Mesendoderm (in vitro differentiated cells): ENCODE data around the gene BAZ1B.

Experiments
- DNase-seq: peaks from one replicate; pipeline ENCODE4 v3.0.0; 2013
- H2AK5ac ChIP-seq: 2 replicates; pipeline ENCODE4 v1.6.1; 2013; ENCODE audit warnings: low read length, inconsistent platforms
- H2BK120ac ChIP-seq: 2 replicates; pipeline ENCODE4 v1.6.1; 2013; ENCODE audit warnings: low read depth, mild to moderate bottlenecking, low read length, moderate library complexity, mixed read lengths
- H2BK15ac ChIP-seq: replicated peaks from 2 replicates; pipeline ENCODE4 v1.6.1; 2013; ENCODE audit warnings: low read depth, mild to moderate bottlenecking, moderate library complexity
- H2BK5ac ChIP-seq: 2 replicates; pipeline ENCODE4 v1.6.1; 2013; ENCODE audit warnings: low read length, inconsistent platforms
- H3K18ac ChIP-seq: 2 replicates; pipeline ENCODE4 v1.6.1; 2013; ENCODE audit warnings: mild to moderate bottlenecking, low read length, mixed read lengths
- H3K23ac ChIP-seq: one replicate; pipeline ENCODE4 v1.6.1; 2013; ENCODE audit warnings: low read length
- H3K27ac ChIP-seq: 2 replicates; pipeline ENCODE4 v1.5.1; 2013; ENCODE audit warnings: low read depth, mild to moderate bottlenecking, inconsistent platforms, low read length, moderate library complexity
- H3K27me3 ChIP-seq: 2 replicates; pipeline ENCODE4 v1.6.1; 2013; ENCODE audit warnings: low read length, control low read depth, mild to moderate bottlenecking, inconsistent platforms; ENCODE audit not compliant: insufficient read depth, poor library complexity
- H3K36me3 ChIP-seq: 2 replicates; pipeline ENCODE4 v1.6.1; 2013; ENCODE audit warnings: low read length, inconsistent platforms; ENCODE audit not compliant: control insufficient read depth, insufficient read depth
- H3K4ac ChIP-seq: one replicate; pipeline ENCODE4 v1.6.1; 2013; ENCODE audit warnings: low read depth, mild to moderate bottlenecking, low read length, moderate library complexity
- H3K4me1 ChIP-seq: 2 replicates; pipeline ENCODE4 v1.6.1; 2013; ENCODE audit warnings: low read depth, low read length, inconsistent platforms; ENCODE audit not compliant: control insufficient read depth
- H3K4me2 ChIP-seq: 2 replicates; pipeline ENCODE4 v1.6.1; 2013; ENCODE audit warnings: low read length
- H3K4me3 ChIP-seq: 2 replicates; pipeline ENCODE4 v1.5.1; 2013; ENCODE audit warnings: mild to moderate bottlenecking, low read length
- H3K56ac ChIP-seq: one replicate; pipeline ENCODE4 v1.6.1; 2013; ENCODE audit warnings: low read length
- H3K79me1 ChIP-seq: 2 replicates; pipeline ENCODE4 v1.6.1; 2013; ENCODE audit warnings: low read length, inconsistent platforms
- H3K79me2 ChIP-seq: 2 replicates; pipeline ENCODE4 v1.6.1; 2013; ENCODE audit warnings: mild to moderate bottlenecking, low read length; ENCODE audit not compliant: control insufficient read depth, insufficient read depth
- H3K9ac ChIP-seq: 2 replicates; pipeline ENCODE4 v1.6.1; 2013; ENCODE audit warnings: low read length, inconsistent platforms
- H4K5ac ChIP-seq: one replicate; pipeline ENCODE4 v1.6.1; 2013; ENCODE audit warnings: low read length
- H4K8ac ChIP-seq: one replicate; pipeline ENCODE4 v1.6.1; 2013; ENCODE audit warnings: low read depth, mild to moderate bottlenecking, control low read depth, low read length, moderate library complexity
- WGBS: extraction: QIAGEN DNeasy Blood & Tissue Kit; methylation state at CpG from one replicate; pipeline ENCODE4 v1.1.7; 2013; ENCODE audit warnings: low lambda C conversion rate, missing lambda C conversion rate; ENCODE audit not compliant: insufficient coverage; ENCODE audit errors: extremely low coverage; 5-methylcytosine and 5-hydroxymethylcytosine counted together

The BAZ1B gene

DNA sequence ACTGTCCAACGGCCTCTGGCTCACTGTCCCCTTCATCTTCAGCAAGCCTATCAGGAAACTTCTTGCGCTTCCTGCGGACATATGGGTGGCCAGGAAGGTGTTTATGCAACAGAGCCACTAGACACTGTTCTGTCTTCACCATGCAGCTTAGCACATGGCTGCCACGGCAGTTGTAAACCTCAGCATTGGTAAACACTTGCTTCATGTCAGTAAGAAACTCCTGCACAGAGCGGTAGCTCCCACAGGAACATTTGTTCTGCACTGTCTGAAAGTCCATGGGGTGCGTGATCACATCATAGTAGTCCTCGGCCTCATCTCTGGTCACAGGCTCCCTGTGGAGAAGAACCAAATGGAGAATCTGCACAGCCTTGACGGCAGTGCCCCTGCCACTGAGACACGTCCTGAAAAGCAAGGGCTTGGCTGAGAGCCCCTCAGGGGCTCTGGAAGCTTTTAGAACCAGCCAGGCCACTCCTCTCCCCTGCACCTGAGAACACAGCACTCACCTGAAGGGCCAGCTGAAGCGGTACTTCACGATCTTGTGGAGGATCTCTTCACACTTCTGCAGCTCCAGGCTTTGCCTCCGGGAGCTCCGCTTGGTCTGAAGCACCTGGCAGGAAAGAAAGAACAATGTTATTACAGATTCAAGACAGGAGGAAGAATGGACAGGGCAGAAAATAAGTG lies 79.7 kb downstream of the BAZ1B start:
- Histone ChIP-seq H3K9ac (no peak overlapping the region), H4K8ac (no peak overlapping the region), H2BK5ac (no peak overlapping the region), H3K23ac (no peak overlapping the region), H3K56ac (no peak overlapping the region), H3K4me3 (no peak overlapping the region), H3K79me2 (no peaks in the 10 kb centered on the region), H2AK5ac (no peak overlapping the region), H3K79me1 (peaks cover 4% of the 10 kb centered on the region), H2BK15ac (no peak overlapping the region), H3K27ac (no peak overlapping the region), H3K27me3 (no peaks in the 10 kb centered on the region), H3K4ac (no peak overlapping the region), H3K4me2 (no peak overlapping the region), H3K36me3 (peaks cover 36% of the 10 kb centered on the region), H3K18ac (no peak overlapping the region), H4K5ac (no peak overlapping the region), H2BK120ac (no peak overlapping the region), H3K4me1 (no peaks in the 10 kb centered on the region)
- DNase-seq, result no peak
- WGBS, result no CpG with 5 or more reads among the region's 13 CpGs

DNA sequence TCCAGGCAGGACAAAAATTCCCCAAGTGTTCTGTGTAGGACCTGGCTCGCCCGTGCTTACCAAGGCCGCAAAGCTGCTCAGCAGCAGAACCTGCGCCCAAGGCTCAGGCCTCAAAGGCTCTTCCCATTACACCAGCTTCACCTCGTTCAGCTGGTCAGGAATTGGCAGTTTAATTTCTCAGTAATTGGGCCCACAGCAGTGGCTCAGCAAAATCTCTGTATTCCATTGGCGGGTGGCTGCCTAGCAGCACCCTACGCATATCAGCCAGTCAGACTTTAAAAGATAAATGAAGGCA lies 82.7 kb downstream of the BAZ1B start:
- H4K8ac ChIP-seq, result no peak overlapping the region
- DNase-seq, result no peak
- H2BK120ac ChIP-seq, result no peak overlapping the region
- H3K4me2 ChIP-seq, result no peak overlapping the region
- no peak overlapping the region for H3K4me3 ChIP-seq
- no peak overlapping the region for H3K9ac ChIP-seq
- H4K5ac ChIP-seq, result no peak overlapping the region
- H3K79me1 ChIP-seq, result no peaks in the 10 kb centered on the region
- no peak overlapping the region for H2AK5ac ChIP-seq
- no peaks in the 10 kb centered on the region for H3K4me1 ChIP-seq
- H3K23ac ChIP-seq, result no peak overlapping the region
- H3K56ac ChIP-seq, result no peak overlapping the region
- H3K36me3 ChIP-seq, result peaks cover 22% of the 10 kb centered on the region
- H3K79me2 ChIP-seq, result no peaks in the 10 kb centered on the region
- no peak overlapping the region for H3K27ac ChIP-seq
- no peak overlapping the region for H2BK15ac ChIP-seq
- WGBS, result no CpG with 5 or more reads among the region's 7 CpGs
- H3K4ac ChIP-seq, result no peak overlapping the region
- no peaks in the 10 kb centered on the region for H3K27me3 ChIP-seq
- no peak overlapping the region for H3K18ac ChIP-seq
- no peak overlapping the region for H2BK5ac ChIP-seq

DNA sequence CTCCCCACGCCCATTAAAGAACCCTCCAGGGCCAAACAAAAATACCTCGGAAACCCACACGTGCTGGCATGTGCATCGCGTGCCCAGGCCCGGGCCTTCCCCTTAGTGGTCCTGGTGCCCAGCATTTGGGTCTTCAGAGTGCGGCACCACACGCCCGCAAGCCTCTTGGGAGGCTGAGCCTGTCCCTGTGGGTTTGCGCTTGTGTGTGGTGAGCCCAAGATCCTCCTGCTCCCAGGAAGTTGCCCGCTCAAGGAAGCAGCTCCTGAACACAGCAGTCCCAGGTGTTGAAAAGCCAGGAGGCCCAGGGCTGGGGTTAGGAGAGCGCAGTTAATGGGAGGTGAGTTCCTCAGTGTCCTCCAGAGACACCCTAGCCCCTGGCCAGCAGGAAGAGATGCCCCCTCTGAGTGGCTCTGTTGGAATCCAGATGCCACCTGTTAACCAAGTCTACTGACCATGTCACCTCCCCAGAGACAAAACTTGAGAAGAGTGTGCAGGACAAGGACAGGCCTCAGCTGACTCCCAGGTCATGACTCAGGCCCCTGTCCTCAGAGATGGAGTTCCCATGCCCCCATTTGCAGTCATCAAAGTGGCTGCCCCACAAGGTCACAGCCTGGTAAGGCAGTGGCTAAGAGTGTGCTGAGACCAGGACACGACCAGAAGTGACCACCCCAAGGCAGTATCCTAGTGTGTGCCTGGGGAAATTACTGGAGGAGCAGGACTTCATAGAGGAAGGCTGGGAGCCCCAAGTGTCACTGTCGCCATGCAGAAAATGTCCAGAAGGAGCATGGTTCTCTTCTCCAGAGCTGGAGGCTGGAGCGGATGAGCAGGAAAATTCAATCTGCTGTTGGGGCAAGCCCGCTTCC lies 83.3 kb downstream of the BAZ1B start:
- H3K23ac ChIP-seq, result no peak overlapping the region
- peaks cover 18% of the 10 kb centered on the region for H3K36me3 ChIP-seq
- H2AK5ac ChIP-seq, result no peak overlapping the region
- no peak for DNase-seq
- H4K8ac ChIP-seq, result no peak overlapping the region
- H3K4me2 ChIP-seq, result no peak overlapping the region
- H2BK15ac ChIP-seq, result no peak overlapping the region
- H2BK5ac ChIP-seq, result no peak overlapping the region
- no peak overlapping the region for H3K4me3 ChIP-seq
- H3K18ac ChIP-seq, result no peak overlapping the region
- no peaks in the 10 kb centered on the region for H3K4me1 ChIP-seq
- H4K5ac ChIP-seq, result no peak overlapping the region
- H3K27me3 ChIP-seq, result no peaks in the 10 kb centered on the region
- no peaks in the 10 kb centered on the region for H3K79me2 ChIP-seq
- no peak overlapping the region for H3K27ac ChIP-seq
- no peak overlapping the region for H3K4ac ChIP-seq
- WGBS, result no CpG with 5 or more reads among the region's 16 CpGs
- H3K56ac ChIP-seq, result no peak overlapping the region
- no peak overlapping the region for H3K9ac ChIP-seq
- H3K79me1 ChIP-seq, result no peaks in the 10 kb centered on the region
- H2BK120ac ChIP-seq, result no peak overlapping the region

DNA sequence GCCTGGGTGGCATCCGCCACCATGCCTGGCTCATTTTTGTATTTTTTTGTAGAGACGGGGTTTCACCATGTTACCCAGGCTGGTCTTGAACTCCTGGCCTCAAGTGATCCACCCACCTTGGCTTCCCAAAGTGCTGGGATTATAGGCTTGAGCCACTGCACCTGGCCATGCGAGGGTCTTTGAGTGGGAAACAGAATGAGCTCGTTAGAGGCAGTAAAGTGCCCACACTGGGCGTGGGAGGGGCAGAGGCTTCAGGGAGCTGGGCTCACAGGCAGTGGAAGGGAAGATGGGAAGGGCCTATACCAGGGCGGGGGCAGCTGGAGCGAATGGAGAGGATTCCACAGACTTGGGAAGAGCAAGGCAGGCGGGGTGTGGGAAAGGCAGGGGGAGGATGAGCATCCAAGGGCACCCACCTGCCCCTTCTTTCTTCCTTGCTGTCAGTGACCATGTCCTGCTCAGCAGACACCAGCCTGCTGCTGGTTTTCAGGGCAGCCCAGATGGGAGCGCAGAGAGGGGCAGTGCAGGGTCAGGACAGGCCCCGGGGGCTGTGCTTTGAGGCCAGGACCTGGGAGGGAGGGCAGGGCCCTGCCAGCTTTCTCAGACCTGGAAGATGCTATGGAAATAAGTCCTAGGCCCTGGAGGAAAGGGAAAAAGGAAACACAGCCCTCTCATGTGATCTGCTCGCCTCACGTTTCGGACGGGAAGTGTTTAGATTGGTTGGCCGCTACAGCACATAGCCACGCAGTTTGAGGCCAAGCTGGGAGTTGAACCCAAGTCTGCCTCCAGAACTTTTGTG lies 84.3 kb downstream of the BAZ1B start:
- no peak overlapping the region for H3K4ac ChIP-seq
- H3K9ac ChIP-seq, result no peak overlapping the region
- H3K23ac ChIP-seq, result no peak overlapping the region
- no peak overlapping the region for H3K4me2 ChIP-seq
- no peaks in the 10 kb centered on the region for H3K79me1 ChIP-seq
- no peak overlapping the region for H3K56ac ChIP-seq
- no peak overlapping the region for H2BK5ac ChIP-seq
- H3K79me2 ChIP-seq, result no peaks in the 10 kb centered on the region
- H4K5ac ChIP-seq, result no peak overlapping the region
- no peak overlapping the region for H2BK15ac ChIP-seq
- no peaks in the 10 kb centered on the region for H3K27me3 ChIP-seq
- no CpG with 5 or more reads among the region's 16 CpGs for WGBS
- H3K4me3 ChIP-seq, result no peak overlapping the region
- H3K36me3 ChIP-seq, result peaks cover 14% of the 10 kb centered on the region
- H4K8ac ChIP-seq, result no peak overlapping the region
- no peak overlapping the region for H3K18ac ChIP-seq
- no peak overlapping the region for H2BK120ac ChIP-seq
- H3K4me1 ChIP-seq, result no peaks in the 10 kb centered on the region
- no peak overlapping the region for H3K27ac ChIP-seq
- no peak overlapping the region for H2AK5ac ChIP-seq
- no peak for DNase-seq

DNA sequence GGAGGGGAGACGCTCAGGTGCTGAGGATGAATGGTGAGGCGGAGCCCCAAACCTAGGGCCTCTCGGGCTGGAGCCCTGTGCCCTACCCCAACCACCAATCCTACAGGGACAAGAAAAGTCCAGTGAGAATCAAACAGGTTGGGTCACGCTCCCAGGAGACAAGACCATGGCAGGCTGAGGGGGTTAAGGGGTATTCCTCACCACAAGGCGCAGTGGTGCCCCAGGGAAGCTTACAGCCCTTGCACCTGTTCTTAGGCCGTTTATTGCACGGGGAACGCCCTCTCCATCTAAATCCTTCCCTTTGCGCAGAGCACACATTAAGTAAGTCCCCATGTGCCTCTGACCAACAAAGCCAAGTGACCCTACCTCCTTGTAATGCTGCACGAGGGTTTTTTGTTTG lies 85.0 kb downstream of the BAZ1B start:
- H3K36me3 ChIP-seq, result peaks cover 9% of the 10 kb centered on the region
- H4K8ac ChIP-seq, result no peak overlapping the region
- H3K4me1 ChIP-seq, result no peaks in the 10 kb centered on the region
- H3K18ac ChIP-seq, result no peak overlapping the region
- H4K5ac ChIP-seq, result no peak overlapping the region
- H2AK5ac ChIP-seq, result no peak overlapping the region
- H3K23ac ChIP-seq, result no peak overlapping the region
- H3K27ac ChIP-seq, result no peak overlapping the region
- H2BK15ac ChIP-seq, result no peak overlapping the region
- no peak overlapping the region for H3K9ac ChIP-seq
- no peak overlapping the region for H2BK5ac ChIP-seq
- no peaks in the 10 kb centered on the region for H3K79me2 ChIP-seq
- H3K56ac ChIP-seq, result no peak overlapping the region
- no peak overlapping the region for H3K4me3 ChIP-seq
- WGBS, result no CpG with 5 or more reads among the region's 10 CpGs
- H3K79me1 ChIP-seq, result no peaks in the 10 kb centered on the region
- no peak overlapping the region for H3K4ac ChIP-seq
- H3K27me3 ChIP-seq, result no peaks in the 10 kb centered on the region
- no peak overlapping the region for H3K4me2 ChIP-seq
- no peak for DNase-seq
- no peak overlapping the region for H2BK120ac ChIP-seq
